Stimulated activated naive CD4-positive, alpha-beta T cell (primary cell): Measurements from ENCODE around the gene TRAPPC11.
"Not testable (repeated sequence)": the region's sequence is repeated elsewhere in the genome, so short reads cannot be mapped to it uniquely, and the experiment has no call there.

Experiments used
- DNase-seq, 6 experiments: peaks; one replicate each; lab custom pipeline; 2025; lab: John Stamatoyannopoulos, UW

The TRAPPC11 gene

GRCh38 chr4:183659029-183659871 is at the start of gene TRAPPC11, which contains the start of gene RWDD4:
Gene TRAPPC11 (plus strand): TSS chr4:183659293. CDS start chr4:183663868, 4,575 bp downstream.
Gene RWDD4 (minus strand): TSS chr4:183659185. CDS start chr4:183658952, 233 bp downstream.
- DNase-seq, result peak; percentile 93 to 96 (median 94)

- DNase-seq, result no peak
Observed at GRCh38 chr4:183610033-183610432, 49.1 kb upstream of the TRAPPC11 start.

GRCh38 chr4:183610613-183611012 is 48.5 kb upstream of the TRAPPC11 start:
- no peak for DNase-seq

DNA sequence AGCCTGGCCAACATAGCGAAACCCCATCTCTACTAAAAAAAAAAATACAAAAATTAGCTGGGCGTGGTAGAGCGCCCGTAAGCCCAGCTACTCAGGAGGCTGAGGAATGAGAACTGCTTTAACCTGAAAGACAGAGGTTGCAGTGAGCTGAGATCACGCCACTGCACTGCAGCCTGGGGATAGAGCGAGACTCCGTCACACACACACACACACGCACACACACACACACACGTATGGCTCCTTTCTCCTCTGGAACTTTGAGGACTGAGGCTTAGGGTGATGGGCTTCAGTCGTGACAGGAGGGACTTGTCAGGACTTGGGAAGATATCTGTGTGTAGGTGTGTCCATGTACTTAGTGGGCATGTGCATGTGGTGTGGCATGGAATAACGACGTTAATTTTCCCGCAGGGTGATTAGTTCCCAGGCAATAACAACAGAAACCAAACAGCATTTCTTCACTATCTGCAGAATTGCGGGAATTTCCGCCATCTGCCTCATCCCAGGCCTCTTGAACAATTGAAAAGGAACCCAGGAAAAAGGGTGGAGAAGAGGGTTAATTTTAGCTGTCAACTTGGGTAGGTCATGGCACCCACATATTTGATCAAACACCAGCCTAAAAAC is 47.8 kb upstream of the TRAPPC11 start:
- no peak for DNase-seq

- no peak for DNase-seq
Observed at GRCh38 chr4:183612329-183613250, 46.5 kb upstream of the TRAPPC11 start.

DNA sequence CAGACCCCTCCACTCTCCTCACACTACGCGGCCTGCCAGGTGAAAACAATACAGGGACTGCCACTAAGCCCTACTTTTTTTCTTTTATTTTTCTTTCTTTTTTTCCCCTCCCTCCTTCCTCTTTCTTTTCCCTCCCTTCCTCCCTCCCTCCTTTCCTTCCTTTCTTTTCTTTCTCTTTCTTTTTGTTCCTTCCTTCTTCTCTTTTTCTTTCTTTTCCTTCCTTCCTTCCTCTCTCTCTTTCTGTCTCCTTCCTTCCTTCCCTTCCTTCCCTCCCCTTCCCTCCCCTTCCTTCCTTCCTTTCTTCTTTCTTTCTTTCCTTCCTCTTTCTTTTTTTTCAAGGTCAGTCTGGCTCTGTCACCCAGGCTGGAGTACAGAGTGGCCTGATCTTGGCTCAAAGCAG is 42.0 kb upstream of the TRAPPC11 start:
- DNase-seq, result no peak

DNA sequence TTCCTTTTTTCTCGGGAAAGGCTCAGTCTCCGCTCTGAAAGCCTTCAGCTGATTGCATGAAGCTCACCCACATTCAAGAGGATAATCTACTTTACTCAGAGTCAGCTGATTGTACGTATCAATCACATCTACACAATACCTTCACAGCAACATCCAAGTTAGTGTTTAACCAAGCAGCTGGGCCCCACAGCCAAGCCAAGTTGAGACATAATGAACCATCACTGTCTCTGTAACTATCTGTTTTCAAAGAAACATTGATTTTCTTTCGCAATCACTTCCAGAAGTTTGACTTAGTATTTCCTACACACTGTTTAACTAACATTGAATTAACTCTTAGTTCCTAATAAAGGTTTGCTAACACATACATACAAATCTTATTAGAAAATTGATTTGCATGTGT is 40.4 kb upstream of the TRAPPC11 start:
- DNase-seq, result no peak

DNA sequence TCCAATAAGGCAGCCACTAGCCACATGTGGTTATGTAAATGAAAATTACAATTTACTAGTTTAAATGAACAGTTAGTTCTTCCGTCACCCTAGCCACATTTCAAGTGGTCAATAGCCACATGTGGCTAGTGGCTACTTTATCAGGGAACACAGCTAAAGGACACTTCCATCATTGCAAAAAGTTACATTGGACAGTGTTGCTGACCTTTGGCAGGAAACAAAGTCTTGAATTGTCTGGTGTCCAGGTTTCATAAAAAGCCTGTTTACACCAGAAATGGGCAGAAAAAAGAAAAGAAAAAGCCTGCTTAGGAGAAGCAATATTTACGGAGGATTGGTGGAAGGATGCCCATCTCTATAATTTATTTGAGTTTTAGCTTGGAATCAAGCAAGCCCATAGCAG is 38.7 kb upstream of the TRAPPC11 start:
- no peak for DNase-seq

GRCh38 chr4:183621875-183622274 is 37.2 kb upstream of the TRAPPC11 start:
- DNase-seq, result no peak

GRCh38 chr4:183624548-183624947 is 34.5 kb upstream of the TRAPPC11 start:
- DNase-seq, result no peak

- no peak for DNase-seq
Observed at GRCh38 chr4:183626168-183626567, 32.9 kb upstream of the TRAPPC11 start.

DNA sequence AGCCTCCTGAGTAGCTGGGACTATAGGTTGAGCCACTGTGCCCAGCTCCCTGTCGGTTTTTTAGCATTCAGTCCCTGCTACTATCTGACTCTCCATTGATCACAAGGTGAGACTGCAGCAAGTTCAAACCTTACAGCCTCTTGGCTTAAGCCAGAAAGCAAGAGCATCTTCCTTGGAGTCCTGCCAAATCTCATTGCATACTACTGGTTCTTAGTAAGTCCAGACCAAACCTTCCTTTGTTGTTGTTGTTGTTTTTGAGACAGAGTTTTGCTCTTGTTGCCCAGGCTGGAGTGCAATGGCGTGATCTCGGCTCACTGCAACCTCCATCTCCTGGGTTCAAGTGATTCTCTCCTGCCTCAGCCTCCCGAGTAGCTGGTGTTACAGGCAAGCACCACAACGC is 31.8 kb upstream of the TRAPPC11 start:
- not testable (repeated sequence) for DNase-seq

GRCh38 chr4:183627979-183628588 is 31.0 kb upstream of the TRAPPC11 start:
- no peak for DNase-seq

GRCh38 chr4:183631577-183632198 is 27.4 kb upstream of the TRAPPC11 start:
- DNase-seq, result no peak

GRCh38 chr4:183632689-183633088 is 26.4 kb upstream of the TRAPPC11 start:
- DNase-seq, result no peak

DNA sequence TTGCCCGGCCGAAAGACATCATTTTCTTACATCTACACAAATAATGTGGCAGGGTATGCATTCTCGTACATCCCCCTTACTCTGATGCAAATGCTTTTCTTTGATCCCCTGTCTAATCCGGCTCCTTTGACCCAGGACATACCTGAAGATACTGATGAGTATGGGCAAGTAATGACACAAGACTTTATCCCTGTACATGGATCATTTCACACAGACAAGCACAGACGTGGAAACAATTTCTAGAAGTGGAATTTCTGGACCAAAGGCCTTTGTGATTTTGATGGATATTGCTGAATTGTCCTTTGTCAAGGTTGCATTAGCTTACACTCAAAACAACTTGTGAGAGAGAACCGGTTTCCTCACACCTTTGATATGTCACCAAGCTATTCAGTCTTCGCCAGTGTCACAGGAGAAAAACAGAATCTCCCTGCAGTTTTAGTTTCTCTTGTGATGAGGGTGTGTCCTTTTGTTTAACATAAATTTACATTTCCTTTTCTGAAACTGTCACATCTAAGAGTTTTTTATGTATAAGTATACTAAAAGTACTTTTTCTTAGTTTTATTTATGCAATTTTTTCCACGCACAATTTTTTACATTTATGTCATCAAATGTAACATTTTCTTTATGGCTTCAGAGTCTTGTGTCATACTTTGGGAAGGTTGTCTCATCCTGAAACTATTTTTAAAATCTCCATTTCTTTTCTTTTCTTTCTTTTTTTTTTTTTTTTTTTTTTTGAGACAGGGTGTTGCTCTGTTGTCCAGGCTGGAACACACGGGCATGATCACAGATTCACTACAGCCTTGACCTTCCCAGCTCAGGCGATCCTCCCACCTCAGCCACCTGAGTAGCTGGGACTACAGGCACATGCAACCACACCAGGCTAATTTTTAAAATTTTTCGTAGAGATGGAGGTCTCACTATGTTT is 25.4 kb upstream of the TRAPPC11 start:
- no peak for DNase-seq

DNA sequence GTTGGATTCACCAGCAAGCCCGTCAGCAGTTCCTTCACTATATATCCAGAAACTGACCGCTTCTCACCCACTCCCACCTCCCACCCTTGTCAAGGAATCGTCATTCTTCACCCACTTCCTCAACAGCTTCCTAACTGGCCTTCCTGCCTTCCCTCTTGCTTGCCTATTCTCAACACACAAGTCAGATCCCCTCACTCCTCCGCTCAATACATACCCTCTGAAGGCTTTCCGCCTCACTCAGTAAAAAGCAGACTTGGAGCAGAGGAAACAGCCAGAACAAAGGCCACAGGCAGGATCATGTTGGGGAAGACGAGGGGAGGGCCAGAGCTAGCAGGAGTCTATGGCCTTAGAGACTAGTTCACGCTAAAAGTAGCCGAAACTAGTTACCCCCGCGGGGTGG is 23.8 kb upstream of the TRAPPC11 start:
- DNase-seq, result no peak

DNA sequence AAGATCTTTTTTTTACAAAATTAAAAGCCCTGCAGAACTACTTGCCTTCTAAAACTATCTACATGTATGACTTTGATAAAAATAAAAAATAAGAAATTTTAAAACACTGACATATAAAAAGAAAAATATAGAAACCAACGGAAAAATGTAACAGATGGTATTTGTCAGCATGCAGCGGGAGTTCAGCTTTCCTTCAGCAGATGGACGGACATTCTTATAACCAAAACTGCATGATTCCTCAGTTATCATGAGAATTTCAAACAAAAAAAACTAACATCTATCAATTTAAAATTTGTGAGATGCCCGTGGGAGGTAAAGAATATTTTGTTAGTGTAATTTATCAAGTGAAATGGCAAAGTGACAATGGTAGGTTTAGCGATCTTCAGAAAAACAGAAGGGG is 23.4 kb upstream of the TRAPPC11 start:
- no peak for DNase-seq

DNA sequence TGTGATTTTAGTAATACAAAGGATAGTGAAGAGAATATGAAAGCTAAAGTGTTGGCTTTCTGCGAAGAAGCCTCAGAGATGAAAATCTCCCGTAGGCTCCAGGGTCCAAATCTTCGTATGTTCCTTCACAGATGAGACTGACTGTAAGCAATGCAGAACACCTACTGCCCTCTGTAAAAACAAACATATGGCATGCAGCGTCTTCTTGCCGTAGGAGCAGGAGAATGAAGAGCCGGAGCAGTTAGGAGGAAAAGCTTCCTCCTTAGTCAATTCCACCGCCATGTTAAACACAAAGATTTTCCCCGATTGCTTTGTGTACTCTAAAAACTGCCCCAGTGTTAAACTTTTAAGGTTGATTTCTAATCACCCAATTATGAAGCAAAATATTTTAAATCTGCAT is 22.6 kb upstream of the TRAPPC11 start:
- no peak for DNase-seq

DNA sequence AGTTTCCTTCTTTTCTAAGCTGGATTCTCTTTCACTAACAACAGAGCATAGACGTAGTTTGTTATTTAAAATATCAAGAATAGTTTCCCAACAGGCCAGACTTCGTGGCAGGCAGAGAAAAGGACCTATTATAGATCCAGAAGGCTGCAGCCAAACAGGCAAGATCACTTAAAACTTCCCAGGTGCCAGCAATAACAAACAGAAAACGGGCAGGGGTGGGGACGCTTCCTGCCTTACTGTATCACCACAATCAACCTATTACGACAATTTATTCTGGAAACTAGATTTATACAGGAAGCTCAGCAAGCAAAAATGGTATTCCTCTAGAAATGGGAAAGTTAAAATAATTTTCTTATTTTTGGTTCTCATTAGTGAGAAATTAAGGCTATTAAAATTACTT is 22.2 kb upstream of the TRAPPC11 start:
- DNase-seq, result no peak
